NCI-H2227 (cell line): ENCODE measurements around the gene ACTR3.
A peak's percentile ranks its signal among the peaks of the same experiment; 100 is the strongest.

Experiments
- DNase-seq: peaks from one replicate; lab custom pipeline; 2025; ENCODE audit not compliant: unreplicated experiment; lab: John Stamatoyannopoulos, UW

The ACTR3 gene

DNA sequence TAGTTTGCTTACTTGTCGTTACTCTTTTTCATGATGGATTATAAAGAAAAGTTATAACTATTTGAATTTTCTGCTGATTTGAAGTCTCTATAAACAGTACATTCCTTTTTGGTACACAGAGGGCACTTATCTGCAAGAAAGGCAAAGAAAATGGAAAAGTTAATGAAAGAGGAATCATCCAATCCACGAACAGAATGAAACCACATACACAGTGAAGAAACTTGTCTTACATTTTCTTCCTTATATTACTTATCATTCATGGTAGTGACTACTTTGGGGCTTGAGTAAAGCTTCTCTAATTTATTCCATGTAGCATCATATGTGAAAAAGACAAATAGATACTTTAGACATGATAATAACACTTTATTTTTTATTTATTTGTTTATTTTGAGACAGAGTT lies 14.8 kb upstream of the ACTR3 start:
- no peak for DNase-seq

DNA sequence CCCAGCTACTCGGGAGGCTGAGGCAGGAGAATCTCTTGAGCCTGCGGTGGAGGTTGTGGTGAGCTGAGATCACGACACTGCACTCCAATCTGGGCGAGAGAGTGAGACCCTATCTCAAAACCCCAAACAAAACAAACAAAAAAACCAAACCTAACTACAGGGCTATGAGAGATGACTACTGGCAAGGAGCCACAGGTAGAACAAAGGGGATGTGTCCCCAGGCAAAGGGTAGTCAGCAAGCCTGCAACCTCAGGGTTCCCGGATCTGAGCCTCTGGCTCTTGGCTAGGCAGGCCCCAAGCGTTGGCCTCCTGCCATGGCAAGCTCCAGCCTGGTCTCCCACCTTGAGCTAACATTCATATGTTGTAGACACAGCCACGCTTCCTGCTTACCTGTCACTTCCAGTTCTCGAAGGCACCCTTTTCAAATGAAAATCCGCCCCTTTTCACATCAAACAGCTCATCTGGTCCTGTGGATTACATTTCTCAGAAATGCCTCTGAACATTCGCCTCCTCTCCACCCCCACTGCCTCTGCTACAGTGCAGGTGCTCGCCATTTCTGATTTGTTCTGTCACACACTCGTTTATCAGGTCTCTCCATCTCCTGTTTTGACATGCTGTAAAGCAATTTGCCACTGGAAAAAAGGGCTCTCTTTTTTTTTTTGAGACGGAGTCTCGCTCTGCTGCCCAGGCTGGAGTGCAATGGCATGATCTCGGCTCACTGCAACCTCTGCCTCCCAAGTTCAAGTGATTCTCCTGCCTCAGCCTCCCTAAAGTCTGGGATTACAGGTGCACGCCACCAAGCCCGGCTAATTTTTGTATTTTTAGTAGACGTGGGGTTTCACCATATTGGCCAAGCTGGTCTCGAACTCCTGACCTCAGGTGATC lies 13.1 kb upstream of the ACTR3 start:
- no peak for DNase-seq

DNA sequence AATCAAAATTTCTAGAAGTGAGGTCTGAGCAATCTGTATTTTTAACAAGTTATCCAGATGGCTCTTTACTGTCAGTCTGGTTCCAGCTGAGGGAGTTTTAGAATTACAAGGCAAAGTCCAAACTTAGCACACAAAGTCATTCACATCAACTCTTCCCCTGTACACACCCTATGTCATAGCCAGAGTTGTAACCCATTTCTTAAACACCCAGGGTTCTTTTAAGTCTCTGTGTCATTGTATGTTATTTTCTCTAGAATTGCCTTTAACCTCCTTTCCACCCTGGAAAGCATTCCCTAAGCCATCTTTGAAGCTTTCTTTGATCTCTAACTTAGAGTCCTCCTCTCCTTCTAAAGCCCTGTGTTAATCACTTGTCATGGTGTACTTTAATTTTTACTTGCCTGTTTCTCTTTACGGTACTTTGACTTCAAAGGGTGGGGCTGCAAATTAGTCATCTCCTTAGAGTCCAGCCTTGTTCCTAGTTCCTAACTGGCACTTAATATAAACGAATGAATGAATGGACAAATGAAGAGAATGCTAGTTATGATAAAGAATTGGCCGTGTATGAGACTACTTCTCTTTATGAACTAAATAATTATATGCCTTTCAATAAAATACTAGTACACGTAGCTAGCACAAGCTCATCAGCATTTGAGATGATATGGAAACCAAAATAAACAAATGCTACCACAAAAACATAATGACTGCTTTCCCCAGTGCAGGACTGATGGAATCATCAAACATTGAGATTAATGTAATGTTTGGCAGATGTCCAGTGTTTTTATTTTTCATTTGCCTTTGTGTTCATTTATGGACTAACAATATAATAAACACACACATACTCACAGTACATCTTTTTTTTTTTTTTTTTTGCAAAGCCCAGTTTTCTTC lies 11.9 kb upstream of the ACTR3 start:
- DNase-seq: no peak

DNA sequence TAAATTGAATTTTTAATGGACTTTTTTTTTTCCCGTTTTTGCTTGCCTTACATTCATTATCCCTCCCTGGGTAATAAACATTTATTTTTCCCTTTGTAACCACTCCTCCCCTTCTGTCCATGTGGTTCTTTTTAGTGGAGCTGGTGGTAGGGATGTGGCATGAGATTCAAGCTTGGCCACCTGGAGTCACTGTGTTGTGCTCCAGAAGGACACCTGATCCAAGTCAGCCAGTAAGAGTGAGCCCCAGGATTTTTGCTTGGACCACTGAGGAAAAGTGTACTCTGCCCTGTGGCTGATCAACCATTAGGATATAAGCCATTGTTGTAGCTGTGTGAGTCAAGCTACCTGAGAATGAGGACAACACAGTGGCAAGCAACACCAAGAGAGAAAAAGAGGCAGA lies 11.1 kb upstream of the ACTR3 start:
- DNase-seq: no peak

DNA sequence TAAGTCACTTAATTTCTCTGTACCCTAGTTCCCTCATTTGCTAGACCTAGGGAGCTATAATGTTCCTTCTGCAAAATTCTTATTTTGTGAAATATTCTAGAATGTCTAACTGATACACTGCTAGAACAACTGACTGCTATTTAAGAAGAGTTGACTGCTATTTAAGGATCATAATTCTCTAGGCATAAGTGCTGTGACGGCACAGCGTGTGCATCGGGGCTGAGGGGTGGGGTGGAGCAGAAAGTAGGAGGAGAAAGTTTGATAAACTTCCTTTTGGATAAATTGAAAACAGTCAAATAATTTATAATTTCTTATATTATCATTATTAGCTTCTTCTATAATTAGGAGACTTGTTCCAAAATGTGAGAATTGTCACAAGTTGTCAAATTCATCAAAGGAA lies 10.4 kb upstream of the ACTR3 start:
- DNase-seq: no peak

DNA sequence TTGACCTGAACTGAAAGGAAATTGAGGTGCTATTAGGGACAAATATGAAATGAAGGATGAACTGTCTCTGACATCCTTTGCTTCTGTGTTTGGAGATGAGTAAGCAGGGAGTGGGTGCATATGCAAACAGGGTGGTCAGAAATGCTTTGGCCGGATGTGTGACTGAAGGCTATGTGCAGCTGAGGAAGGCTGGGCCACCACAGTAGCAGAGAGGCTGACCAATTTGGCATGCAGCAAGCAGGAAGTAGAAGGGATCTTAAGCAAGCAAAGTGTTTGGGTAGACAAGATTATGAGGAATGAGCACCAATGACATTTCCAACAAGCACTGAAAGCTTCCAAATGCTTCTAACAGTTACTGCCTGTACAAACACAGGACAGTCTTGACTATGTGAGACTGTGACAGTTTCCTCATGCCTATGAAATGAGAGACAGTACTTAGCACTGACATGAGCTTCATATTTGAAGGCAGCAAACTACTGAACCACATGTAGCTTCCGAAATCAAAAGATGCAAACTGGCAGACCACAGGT lies 3.3 kb upstream of the ACTR3 start:
- no peak for DNase-seq

DNA sequence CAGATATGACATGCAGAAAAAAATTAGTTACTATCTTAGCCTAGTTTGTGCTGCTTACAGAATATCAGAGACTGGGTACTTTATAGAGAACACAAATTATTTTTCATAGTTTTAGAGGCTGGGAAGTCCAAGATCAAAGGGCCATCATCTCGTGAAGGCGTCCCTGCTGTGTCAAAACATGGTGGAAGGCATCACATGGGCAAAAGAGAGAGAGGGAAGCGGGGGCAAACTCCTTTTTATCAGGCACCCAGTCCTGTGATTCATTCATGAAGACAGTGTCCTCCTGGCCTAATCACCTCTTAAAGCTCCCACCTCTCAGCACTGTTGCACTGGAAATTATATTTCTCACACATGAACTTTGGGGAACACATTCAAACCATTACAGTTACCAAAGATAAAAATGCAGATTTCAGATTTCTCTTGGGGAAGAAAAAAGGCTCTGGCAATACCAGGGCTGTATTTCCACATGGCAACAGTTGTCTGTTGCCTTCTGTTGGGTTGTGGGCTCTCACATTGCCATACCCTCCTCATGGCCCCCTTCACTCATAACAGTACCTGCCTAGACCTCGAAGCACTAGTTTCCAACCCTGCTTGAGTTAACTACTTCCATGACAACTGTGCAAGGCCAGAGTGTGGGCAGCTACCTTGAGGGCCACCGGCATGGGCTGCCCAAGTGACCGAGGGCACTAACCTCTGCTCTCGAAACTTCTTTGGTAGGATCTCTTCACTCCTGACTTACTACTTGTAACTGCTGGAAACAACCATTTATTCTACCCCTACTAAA lies 2.7 kb upstream of the ACTR3 start:
- DNase-seq: no peak

DNA sequence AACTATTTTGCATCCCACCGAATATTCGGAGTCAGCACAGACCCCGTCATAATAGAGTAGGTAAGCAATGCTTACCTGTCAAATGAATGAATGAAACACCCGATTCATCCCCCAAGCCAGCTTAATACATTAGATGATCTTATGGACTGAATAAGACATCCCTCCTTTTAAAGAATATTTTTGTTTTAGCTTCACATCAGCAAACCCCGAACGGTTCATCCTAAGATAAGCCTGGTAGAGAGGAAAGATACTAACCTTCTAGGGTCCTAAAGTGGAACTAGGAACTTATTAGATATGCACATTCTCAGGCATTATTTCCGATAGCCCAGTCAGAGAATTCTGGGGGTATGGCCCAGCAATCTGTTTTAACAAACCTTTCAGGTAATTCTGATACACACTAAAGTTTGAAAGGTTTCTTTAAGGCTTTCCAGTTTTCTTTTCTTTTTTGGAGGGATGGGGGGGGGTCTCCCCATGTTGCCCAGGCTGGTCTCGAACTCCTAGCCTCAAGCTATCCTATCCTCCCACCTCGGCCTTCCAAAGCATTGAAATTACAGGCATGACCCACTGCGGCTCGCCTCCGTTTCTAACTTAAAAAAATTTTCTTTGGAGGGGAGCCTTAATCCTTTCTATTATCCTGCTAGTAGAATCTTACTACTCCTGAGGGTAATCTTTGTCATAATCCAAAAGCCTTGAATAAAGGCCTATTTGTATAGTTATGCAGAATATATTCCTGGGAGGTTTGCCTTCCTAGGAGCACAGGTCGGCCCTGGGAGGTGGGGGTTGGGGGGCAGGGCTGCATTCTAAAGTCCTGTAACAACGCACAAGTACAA lies 1.0 kb upstream of the ACTR3 start:
- DNase-seq: no peak

DNA sequence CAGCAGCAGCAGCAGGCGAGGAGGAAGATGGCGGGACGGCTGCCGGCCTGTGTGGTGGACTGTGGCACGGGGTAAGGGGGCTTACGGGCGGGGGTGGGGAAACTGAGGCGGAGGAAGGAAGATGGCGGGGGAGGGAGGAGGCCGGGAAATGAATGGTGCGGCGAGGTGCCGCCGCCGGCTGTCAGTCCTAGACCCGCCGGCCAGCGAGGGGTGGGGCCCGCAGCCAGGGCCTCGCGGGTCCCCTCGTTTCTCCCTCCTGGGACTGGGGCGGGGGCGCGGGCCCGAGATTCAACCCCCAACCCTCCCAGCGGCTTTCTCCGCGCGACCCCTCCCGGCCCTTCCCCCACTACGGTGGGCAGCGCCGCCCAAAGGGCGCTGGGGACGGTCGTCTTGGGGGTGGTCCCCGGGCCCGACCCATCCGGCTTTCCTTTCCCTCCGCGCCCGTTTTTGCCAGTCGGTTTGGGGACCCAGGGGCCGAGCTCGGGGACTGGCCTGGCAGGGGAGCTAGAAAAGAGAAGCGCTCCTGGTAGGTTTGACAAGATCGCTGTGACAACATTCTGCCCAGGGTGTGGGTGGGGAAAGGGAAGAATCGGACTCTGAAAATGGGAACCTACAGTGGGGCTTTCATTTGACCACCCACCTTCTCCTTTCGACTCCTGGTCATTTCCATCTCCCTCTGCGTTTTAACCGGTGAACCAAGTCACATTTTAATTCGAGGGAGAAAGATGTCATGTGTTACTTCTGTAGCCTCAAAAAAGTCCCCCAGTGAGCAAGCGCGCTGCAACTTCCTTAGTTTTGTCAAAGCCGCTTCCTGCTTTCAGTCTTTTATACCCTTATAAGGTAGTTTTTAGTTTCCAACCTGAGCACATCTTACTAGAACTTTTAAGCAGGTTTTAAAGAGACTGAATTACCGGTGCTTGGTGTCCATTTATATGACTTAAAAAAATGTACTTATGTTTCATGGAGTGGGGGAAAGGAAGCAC lies 655 bp downstream of the ACTR3 start:
- peak; percentile 44 for DNase-seq

DNA sequence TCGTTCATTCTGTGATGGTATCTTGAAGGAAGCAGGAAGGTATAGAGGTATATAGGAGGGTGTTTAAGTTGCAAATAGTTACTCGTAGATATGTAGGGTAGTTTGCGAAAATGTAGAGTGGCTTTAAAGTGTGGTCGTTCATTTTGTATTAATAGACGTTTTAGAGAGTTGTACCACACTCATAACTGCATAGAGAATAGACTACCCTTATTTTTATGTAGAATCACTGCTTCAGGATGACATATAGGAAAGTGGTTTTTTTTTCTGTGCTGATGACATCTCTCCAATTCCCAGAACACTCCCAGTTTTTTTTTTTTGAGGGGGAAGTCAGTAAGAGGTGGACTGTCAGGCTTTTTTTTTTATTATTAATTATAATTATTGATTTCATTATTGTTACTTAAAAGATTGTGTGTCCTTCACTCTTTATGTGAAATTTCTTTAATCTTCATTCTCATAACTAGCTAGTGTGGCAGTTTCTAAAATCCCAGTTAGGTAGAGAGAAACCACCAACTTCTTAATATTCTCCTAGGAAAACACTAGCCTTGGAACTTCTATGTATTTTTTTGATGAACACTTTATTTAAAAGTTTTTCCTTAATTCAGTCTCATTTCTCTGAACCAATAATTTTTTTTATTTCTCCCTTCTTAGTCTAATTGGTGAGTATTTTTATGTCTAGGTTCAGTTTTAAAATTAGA lies 1.5 kb downstream of the ACTR3 start:
- no peak for DNase-seq

DNA sequence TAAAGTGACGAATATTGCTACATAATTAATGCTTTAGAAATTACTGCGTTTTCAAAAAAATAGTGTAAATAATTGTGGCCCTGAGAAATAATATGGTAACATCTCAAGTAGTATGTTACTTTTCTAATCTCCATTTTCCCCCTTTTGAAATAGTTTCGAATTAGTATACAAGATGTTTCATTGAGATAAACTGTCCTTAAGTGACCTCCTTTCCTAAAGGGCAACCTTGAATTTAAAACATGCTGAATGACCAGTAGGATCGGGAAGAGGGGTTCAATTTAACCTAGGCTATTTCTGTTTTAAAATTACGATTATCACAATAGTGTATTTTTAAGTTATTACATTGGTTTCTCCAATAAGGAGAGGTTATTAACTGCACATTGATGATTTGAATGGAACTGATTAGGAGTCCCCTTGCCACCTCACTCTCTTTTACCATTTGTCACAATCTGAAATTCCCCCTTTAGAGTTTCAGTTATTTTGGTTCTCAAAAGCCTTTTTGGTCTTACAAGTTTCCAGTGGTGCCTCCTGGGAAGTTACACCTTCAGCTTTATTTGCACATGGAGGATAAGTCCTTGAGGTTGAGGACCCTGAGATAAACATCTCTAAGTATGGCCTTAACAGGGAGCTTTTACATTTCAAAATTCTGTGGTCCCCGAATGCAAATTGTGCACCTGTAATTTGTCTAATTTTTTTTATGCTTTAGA lies 2.3 kb downstream of the ACTR3 start:
- no peak for DNase-seq

DNA sequence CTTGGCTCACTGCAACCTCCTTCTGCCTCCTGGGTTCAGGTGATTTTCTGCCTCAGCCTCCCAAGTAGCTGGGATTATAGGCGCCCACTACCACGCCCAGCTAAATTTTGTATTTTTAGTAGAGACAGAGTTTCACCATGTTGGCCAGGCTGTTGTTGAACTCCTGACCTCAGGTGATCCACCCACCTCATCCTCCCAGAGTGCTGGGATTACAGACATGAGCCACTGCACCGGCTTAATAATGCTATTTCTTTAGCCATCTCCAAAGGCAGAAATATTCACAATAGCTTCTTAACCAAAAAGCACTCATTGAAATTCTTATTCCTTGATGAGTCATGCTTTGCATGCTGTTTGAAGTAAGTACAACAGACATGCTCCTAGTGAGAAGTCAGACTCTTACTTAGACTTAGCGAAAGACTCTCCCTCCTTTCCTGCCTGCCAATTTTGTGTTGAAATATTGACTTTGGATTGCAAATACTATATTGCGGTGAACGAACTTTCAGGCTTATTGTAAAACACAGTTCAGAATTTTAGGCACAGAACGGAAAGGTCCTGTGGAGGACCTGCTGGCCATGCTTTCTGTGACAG lies 4.4 kb downstream of the ACTR3 start:
- DNase-seq: no peak

DNA sequence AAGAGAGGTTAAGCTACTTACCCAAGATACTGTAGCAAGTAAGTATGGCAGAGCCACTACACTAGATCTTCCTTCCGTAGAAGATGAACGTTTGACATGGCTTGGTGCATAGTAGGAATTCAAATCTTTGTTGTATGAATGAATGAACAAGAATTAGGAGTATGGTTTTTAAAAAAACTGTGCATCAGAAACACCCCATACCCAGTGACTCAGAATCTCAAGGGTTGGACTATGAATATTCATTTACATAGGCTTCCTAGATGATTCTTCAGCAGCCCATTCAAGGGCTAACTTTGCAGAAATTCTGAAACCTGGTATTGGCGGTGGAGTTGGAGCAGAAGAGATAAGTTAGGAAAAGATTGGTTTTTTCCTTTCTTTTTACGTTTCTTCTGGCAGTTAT lies 5.4 kb downstream of the ACTR3 start:
- no peak for DNase-seq

DNA sequence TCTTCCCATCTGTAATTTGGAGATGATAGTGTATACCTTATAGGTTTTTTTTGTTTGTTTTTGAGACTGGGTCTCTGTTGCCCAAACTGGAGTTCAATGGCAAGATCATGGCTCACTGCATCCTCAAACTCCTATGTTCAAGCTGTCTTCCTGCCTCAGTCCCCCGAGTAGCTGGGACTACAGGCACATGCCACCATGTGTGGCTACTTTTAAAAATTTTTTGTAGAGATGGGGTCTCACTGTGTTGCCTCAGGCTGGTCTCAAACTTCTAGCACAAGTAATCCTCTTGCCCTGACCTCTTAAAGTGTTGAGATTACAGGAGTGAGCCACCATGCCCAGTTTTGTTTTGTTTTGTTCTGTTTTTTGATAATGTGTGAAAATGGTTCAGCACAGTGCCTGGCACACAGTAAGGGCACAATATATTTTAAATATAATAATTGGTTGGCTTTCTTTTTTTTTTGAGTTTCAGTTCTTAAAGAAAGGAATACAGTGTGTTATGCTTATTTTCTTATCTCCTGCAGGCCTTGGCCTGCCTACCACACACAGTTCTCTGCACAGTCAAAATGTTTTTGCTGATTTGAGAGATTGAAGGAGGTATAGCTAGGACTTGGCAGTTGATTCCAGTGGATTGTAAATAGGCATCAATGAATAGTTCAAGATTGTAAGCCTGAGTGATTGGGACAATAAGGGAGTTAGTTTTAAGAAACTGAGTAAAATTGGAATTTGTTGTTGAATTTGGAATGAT lies 6.1 kb downstream of the ACTR3 start:
- no peak for DNase-seq

DNA sequence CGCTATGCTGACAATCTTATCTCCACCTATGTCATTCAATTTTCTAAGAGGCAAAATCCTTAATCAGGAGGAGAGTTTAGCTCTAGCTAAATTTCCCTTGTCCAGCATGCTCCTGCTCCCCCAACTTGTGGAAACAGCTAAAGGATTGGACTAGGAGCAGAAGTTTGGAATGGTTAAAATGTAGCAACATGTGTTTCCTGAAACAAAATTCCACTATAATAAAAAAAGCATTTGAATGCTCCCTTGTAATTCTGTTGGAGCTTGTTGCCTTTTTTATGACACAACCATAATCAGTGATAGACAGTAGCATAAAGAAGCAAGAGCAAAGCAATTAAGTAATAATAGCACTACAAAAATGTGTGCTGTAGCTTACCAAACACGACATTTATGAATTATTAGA lies 6.9 kb downstream of the ACTR3 start:
- DNase-seq: no peak

DNA sequence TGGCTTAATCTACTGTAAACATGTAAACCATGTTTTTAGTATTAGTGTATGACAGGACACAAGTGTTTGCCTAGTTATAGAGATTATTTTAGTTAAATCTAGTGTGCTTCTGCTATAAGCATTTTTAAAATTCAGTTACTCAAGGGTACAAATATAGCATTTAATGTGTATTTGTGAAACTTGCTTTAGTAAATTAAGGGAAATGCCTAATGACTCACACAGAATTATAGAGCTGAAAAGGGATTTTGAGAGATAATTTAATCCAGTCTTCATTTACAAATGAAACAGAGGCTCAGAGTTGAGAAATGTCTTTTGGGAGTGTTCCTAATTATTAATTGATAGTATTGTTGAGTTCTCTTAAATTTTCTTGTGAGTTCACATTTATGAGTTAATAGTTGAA lies 8.2 kb downstream of the ACTR3 start:
- DNase-seq: no peak

DNA sequence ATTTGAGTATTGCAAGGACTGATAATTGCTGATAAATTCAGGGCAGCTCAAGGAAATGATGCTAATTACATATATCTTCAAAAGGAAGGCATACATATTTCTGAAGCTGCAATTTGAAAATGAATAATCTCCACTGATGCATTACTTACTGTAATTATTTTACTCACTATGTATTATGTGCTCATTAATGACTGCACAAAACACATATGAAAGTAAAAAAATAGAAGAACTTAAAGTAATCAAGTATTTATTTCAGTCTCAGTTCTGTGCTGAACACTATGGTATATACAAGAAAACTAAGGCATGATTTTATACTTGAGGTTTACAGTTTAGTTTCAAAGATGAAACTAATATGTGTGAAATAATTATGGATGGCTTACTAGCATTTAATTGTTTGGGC lies 9.3 kb downstream of the ACTR3 start:
- DNase-seq: no peak
